CD4-positive, alpha-beta memory T cell (primary cell): ENCODE measurements around the gene SLC2A4. TPM values are rescaled to one million over a fixed set of nuclear protein-coding genes. Genes with fewer than 3 reads are reported as not detected.
A peak's percentile ranks its signal among the peaks of the same experiment; 100 is the strongest.
"Not testable (repeated sequence)": the region's sequence is repeated elsewhere in the genome, so short reads cannot be mapped to it uniquely, and the experiment has no call there.

Source experiments
- CTCF ChIA-PET: fragments of 350-600 bp; sonication (Branson Sonifier 250); formaldehyde crosslinking; loops from one replicate; lab custom pipeline; 2021; ENCODE audit warnings: inconsistent platforms; ENCODE audit not compliant: partially characterized antibody; lab: Charles Lee
- POLR2A ChIA-PET: fragments of 350-600 bp; sonication (Branson Sonifier 250); formaldehyde crosslinking; loops from one replicate; lab custom pipeline; 2021; ENCODE audit not compliant: partially characterized antibody; lab: Charles Lee
- DNase-seq, 5 donors: peaks; one replicate each; pipeline versions ENCODE4 v3.0.0 to v3.0.0-alpha.2; 2020 to 2022; ENCODE audit warnings: mixed read lengths in 1 of 5
- H3K27ac ChIP-seq: one replicate; pipeline ENCODE4 v1.7.0; 2013; ENCODE audit warnings: low read depth, low read length
- H3K27me3 ChIP-seq: 2 replicates; pipeline ENCODE4 v1.7.0; 2013; ENCODE audit warnings: mild to moderate bottlenecking, low read length, moderate library complexity; ENCODE audit not compliant: insufficient read depth
- H3K36me3 ChIP-seq: 2 replicates; pipeline ENCODE4 v1.7.0; 2013; ENCODE audit warnings: mild to moderate bottlenecking, low read length, moderate library complexity; ENCODE audit not compliant: insufficient read depth
- H3K4me1 ChIP-seq: 2 replicates; pipeline ENCODE4 v1.7.0; 2013; ENCODE audit warnings: mild to moderate bottlenecking, low read length, moderate library complexity; ENCODE audit not compliant: insufficient read depth
- H3K4me3 ChIP-seq, 2 donors: one replicate each; pipeline ENCODE4 v1.7.0; 2013; ENCODE audit warnings: low read length in 2 of 2, mild to moderate bottlenecking in 1 of 2
- H3K9me3 ChIP-seq, 2 donors: one replicate each; pipeline ENCODE4 v1.7.0; 2013; ENCODE audit warnings: low read length in 2 of 2, control low read depth in 1 of 2; ENCODE audit not compliant: control insufficient read depth in 1 of 2
- H3K27ac Mint-ChIP-seq, 7 donors: one replicate each; pipeline ENCODE4 v1.8.0; 2020 to 2021; ENCODE audit warnings: mixed read lengths in 7 of 7, mild to moderate bottlenecking in 6 of 7, inconsistent platforms in 3 of 7, moderate library complexity in 3 of 7
- H3K27me3 Mint-ChIP-seq, 2 donors: one replicate each; pipeline ENCODE4 v1.8.0; 2020 to 2021; ENCODE audit warnings: mixed read lengths in 2 of 2
- H3K36me3 Mint-ChIP-seq, 2 donors: one replicate each; pipeline ENCODE4 v1.8.0; 2020 to 2021; ENCODE audit warnings: mixed read lengths in 2 of 2, inconsistent platforms in 1 of 2, mild to moderate bottlenecking in 1 of 2
- H3K4me1 Mint-ChIP-seq, 4 donors: one replicate each; pipeline ENCODE4 v1.8.0; 2020 to 2021; ENCODE audit warnings: mixed read lengths in 4 of 4, mild to moderate bottlenecking in 1 of 4
- H3K4me3 Mint-ChIP-seq, 8 donors: one replicate each; pipeline ENCODE4 v1.8.0; 2020 to 2021; ENCODE audit warnings: mixed read lengths in 8 of 8, mild to moderate bottlenecking in 7 of 8, moderate library complexity in 6 of 8, inconsistent platforms in 3 of 8
- H3K9me3 Mint-ChIP-seq, 8 donors: one replicate each; pipeline ENCODE4 v1.8.0; 2020 to 2021; ENCODE audit warnings: mixed read lengths in 8 of 8, mild to moderate bottlenecking in 5 of 8, inconsistent platforms in 3 of 8, moderate library complexity in 1 of 8
- intact Hi-C: fragments of 100-400 bp; cut with micrococcal nuclease; formaldehyde crosslinking; loops from one replicate; pipeline ENCODE4 v1.15.1; 2023
- polyA plus RNA-seq, 2 donors: library from polyadenylated mRNA; unstranded; fragments of 300-500 nt; fragmentation: Illumina TruSeq; gene quantifications; one replicate each; pipeline ENCODE4 v1.2.3, GENCODE V29; 2021
- total RNA-seq, 2 experiments: library from RNA; stranded (reverse); gene quantifications; one replicate each; pipeline ENCODE4 v1.2.3, GENCODE V29; 2021

SLC2A4 gene
- total and polyA plus RNA-seq, 4 experiments from 2014 or later = not detected

GRCh38 chr17:7243838-7244237 is 37.7 kb upstream of the SLC2A4 start:
- intact Hi-C loops, H3K27me3 ChIP-seq, H3K9me3 Mint-ChIP-seq, H3K4me3 ChIP-seq, H3K27me3 Mint-ChIP-seq, H3K9me3 ChIP-seq, DNase-seq: not testable (repeated sequence)
- H3K4me1 ChIP-seq = peaks cover 35% of the 10 kb centered on the region
- H3K27ac ChIP-seq = peak overlapping the region; percentile 96
- Mint-ChIP-seq H3K36me3 (peaks cover 24 to 60% of the 10 kb centered on the region in 2 donors), H3K4me3 (peak overlapping the region in 3 of 8 donors; percentile 25 to 66 (median 29)), H3K4me1 (peaks cover 27 to 58% (median 39%) of the 10 kb centered on the region in 4 donors), H3K27ac (peak overlapping the region in 6 of 7 donors; percentile 22 to 100 (median 93))
- H3K36me3 ChIP-seq = peaks cover 28% of the 10 kb centered on the region
- CTCF ChIA-PET = interaction anchor here (1.4 kb wide), 1 partner anchor 52 kb away, joined by 3 read pairs; no protein-coding TSS in a partner anchor
- POLR2A ChIA-PET = interaction anchor here (0.7 to 17.6 kb wide), 5 partner anchors 6 to 52 kb away, joined by 3 to 435 read pairs (median 17); partner anchors contain the start of genes ACADVL, CTDNEP1, DLG4 and DVL2

DNA sequence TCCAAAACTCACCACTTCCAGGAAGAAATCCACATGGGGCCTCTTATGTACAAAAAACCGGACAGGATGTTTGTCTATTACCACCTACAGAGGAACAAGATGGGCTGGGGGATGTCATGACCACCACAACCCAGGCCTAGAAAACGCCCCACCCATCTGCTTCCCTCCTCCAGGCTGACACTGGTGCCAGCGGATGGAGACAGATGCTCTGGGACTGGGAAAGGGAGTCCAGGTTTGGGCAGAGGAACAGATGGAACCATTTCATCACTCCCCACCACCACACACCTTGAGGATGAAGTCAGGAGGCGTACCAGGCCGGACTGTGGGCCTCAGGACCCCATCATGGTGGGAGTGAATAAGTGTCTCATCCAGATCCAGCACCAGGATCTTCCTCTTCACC is 34.7 kb upstream of the SLC2A4 start:
- CTCF ChIA-PET = no interaction called here
- peaks cover 0 to 2% of the 10 kb centered on the region in 2 donors for H3K27me3 Mint-ChIP-seq
- Histone ChIP-seq H3K4me3 (no peak overlapping the region), H3K27ac (no peak overlapping the region), H3K4me1 (peaks cover 35% of the 10 kb centered on the region), H3K36me3 (peaks cover 20% of the 10 kb centered on the region), H3K9me3 (no peaks in the 10 kb centered on the region), H3K27me3 (no peaks in the 10 kb centered on the region)
- H3K9me3 Mint-ChIP-seq = peaks cover 0 to 8% (median 0%) of the 10 kb centered on the region in 8 donors
- peaks cover 23 to 57% (median 35%) of the 10 kb centered on the region in 4 donors for H3K4me1 Mint-ChIP-seq
- intact Hi-C loops = no loop called here
- peak overlapping the region in 1 of 8 donors; percentile 54 for H3K4me3 Mint-ChIP-seq
- peak overlapping the region in 3 of 7 donors; percentile 70 to 82 (median 75) for H3K27ac Mint-ChIP-seq
- no peak for DNase-seq
- POLR2A ChIA-PET = interaction anchor here (0.7 kb wide), 1 partner anchor 12 kb away, joined by 3 read pairs; the partner anchor contains the start of gene DVL2
- H3K36me3 Mint-ChIP-seq = peaks cover 14 to 42% of the 10 kb centered on the region in 2 donors

DNA sequence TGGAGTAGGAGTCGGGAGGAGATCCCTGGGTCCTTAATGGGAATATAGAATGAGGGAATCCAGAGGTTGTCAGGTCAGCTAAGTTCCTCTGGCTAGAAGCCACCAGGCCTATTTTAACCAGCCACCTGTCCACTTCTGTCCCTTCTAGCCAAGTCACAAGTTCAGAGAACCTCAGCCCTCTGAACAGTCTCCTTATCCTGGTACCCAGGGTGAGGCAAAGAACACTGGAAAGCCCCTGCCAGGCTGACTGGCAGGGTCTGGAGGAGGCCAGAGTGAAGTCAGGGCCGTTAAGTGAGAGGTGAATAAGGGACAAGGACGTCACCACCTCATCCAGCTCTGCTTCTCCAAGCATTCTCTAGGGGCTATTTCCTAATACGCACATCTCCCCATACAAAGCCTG is 32.7 kb upstream of the SLC2A4 start:
- intact Hi-C loops = no loop called here
- peak overlapping the region in 6 of 7 donors; percentile 3 to 99 (median 53) for H3K27ac Mint-ChIP-seq
- H3K36me3 Mint-ChIP-seq = peaks cover 11 to 42% of the 10 kb centered on the region in 2 donors
- H3K4me3 Mint-ChIP-seq = peak overlapping the region in 5 of 8 donors; percentile 21 to 91 (median 74)
- Histone ChIP-seq H3K27me3 (no peaks in the 10 kb centered on the region), H3K4me3 (no peak overlapping the region), H3K4me1 (peaks cover 37% of the 10 kb centered on the region), H3K27ac (no peak overlapping the region), H3K9me3 (no peaks in the 10 kb centered on the region), H3K36me3 (peaks cover 20% of the 10 kb centered on the region)
- DNase-seq = no peak
- CTCF ChIA-PET = interaction anchor here (0.6 to 1.2 kb wide), 2 partner anchors 28 to 267 kb away, joined by 3 read pairs; no protein-coding TSS in a partner anchor
- H3K27me3 Mint-ChIP-seq = no peaks in the 10 kb centered on the region
- POLR2A ChIA-PET = interaction anchor here (1.1 to 4.8 kb wide), 2 partner anchors 9 to 28 kb away, joined by 3 to 115 read pairs; partner anchors contain the start of genes GABARAP and PHF23
- no peaks in the 10 kb centered on the region for H3K9me3 Mint-ChIP-seq
- H3K4me1 Mint-ChIP-seq = peaks cover 28 to 57% (median 37%) of the 10 kb centered on the region in 4 donors

- H3K36me3 Mint-ChIP-seq = peaks cover 11 to 44% of the 10 kb centered on the region in 2 donors
- no peak for DNase-seq
- Histone ChIP-seq H3K4me1 (peaks cover 37% of the 10 kb centered on the region), H3K4me3 (no peak overlapping the region), H3K9me3 (no peaks in the 10 kb centered on the region), H3K36me3 (peaks cover 16% of the 10 kb centered on the region), H3K27ac (no peak overlapping the region), H3K27me3 (no peaks in the 10 kb centered on the region)
- POLR2A ChIA-PET = interaction anchor here (0.7 to 4.8 kb wide), 3 partner anchors 10 to 28 kb away, joined by 3 to 115 read pairs (median 4); partner anchors contain the start of genes DVL2, GABARAP and PHF23
- H3K4me1 Mint-ChIP-seq = peaks cover 28 to 57% (median 39%) of the 10 kb centered on the region in 4 donors
- intact Hi-C loops = no loop called here
- peak overlapping the region in 6 of 7 donors; percentile 32 to 99 (median 73) for H3K27ac Mint-ChIP-seq
- CTCF ChIA-PET = interaction anchor here (0.6 to 1.2 kb wide), 3 partner anchors 8 to 267 kb away, joined by 3 read pairs; partner anchors contain the start of gene GABARAP
- H3K27me3 Mint-ChIP-seq = no peaks in the 10 kb centered on the region
- no peaks in the 10 kb centered on the region for H3K9me3 Mint-ChIP-seq
- peak overlapping the region; percentile 21 to 91 (median 68) for H3K4me3 Mint-ChIP-seq
Measured at GRCh38 chr17:7249214-7249613, 32.3 kb upstream of the SLC2A4 start.

DNA sequence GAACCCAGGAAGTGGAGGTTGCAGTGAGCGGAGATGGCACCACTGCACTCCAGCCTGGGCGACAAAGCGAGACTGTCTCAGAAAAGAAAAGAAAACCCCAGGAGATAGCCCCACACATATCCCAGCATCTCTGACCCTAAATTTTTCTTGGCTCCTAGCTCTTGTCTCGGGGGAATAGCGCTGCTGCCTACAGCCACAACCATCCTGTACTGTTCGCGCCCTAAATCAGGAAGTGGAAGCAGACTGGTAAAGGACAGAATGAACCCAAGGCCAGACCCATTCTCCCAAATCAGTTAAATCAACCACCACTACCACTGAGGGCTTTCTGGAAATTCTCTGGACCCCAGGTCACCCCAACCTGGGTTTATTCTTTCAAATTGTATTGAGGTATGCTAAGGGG is 31.7 kb upstream of the SLC2A4 start:
- H3K4me1 Mint-ChIP-seq = peaks cover 28 to 57% (median 41%) of the 10 kb centered on the region in 4 donors
- POLR2A ChIA-PET = interaction anchor here (0.7 to 4.8 kb wide), 3 partner anchors 10 to 29 kb away, joined by 3 to 115 read pairs (median 4); partner anchors contain the start of genes DVL2, GABARAP and PHF23
- no peaks in the 10 kb centered on the region for H3K9me3 ChIP-seq
- H3K27me3 Mint-ChIP-seq = no peaks in the 10 kb centered on the region
- peaks cover 15 to 45% of the 10 kb centered on the region in 2 donors for H3K36me3 Mint-ChIP-seq
- peaks cover 13% of the 10 kb centered on the region for H3K36me3 ChIP-seq
- H3K4me1 ChIP-seq = peaks cover 37% of the 10 kb centered on the region
- H3K27ac Mint-ChIP-seq = peak overlapping the region; percentile 95 to 99 (median 96)
- no peaks in the 10 kb centered on the region for H3K27me3 ChIP-seq
- peak overlapping the region; percentile 40 to 92 for H3K4me3 ChIP-seq
- H3K9me3 Mint-ChIP-seq = peaks cover 0 to 1% (median 0%) of the 10 kb centered on the region in 8 donors
- no peak for DNase-seq
- CTCF ChIA-PET = interaction anchor here (0.6 to 1.2 kb wide), 2 partner anchors 8 to 29 kb away, joined by 3 read pairs; partner anchors contain the start of gene GABARAP
- peak overlapping the region; percentile 91 to 97 (median 94) for H3K4me3 Mint-ChIP-seq
- peak overlapping the region; percentile 98 for H3K27ac ChIP-seq
- intact Hi-C loops = loop anchor here (5.0 kb wide), 2 partner anchors 203 to 322 kb away; no protein-coding TSS in a partner anchor

- Histone ChIP-seq H3K9me3 (no peaks in the 10 kb centered on the region), H3K27ac (peak overlapping the region; percentile 98), H3K4me1 (peaks cover 37% of the 10 kb centered on the region), H3K36me3 (peaks cover 9% of the 10 kb centered on the region), H3K4me3 (peak overlapping the region; percentile 40 to 92), H3K27me3 (no peaks in the 10 kb centered on the region)
- intact Hi-C loops = loop anchor here (5.0 kb wide), 2 partner anchors 204 to 321 kb away; no protein-coding TSS in a partner anchor
- ChIA-PET CTCF (interaction anchor here (0.8 to 1.7 kb wide), 2 partner anchors 15 to 205 kb away, joined by 3 read pairs; no protein-coding TSS in a partner anchor), POLR2A (interaction anchor here (0.6 to 4.8 kb wide), 14 partner anchors 11 to 436 kb away, joined by 3 to 115 read pairs (median 4); partner anchors contain the start of genes ACADVL, ACAP1, DLG4 and DVL2)
- peak overlapping the region; percentile 96 to 100 (median 98) for H3K27ac Mint-ChIP-seq
- peaks cover 28 to 57% (median 41%) of the 10 kb centered on the region in 4 donors for H3K4me1 Mint-ChIP-seq
- peaks cover 0 to 1% (median 0%) of the 10 kb centered on the region in 8 donors for H3K9me3 Mint-ChIP-seq
- peak in 2 of 5 donors; percentile 42 to 73 for DNase-seq
- H3K4me3 Mint-ChIP-seq = peak overlapping the region; percentile 91 to 97 (median 95)
- no peaks in the 10 kb centered on the region for H3K27me3 Mint-ChIP-seq
- H3K36me3 Mint-ChIP-seq = peaks cover 15 to 48% of the 10 kb centered on the region in 2 donors
Measured at GRCh38 chr17:7250695-7251627, 30.6 kb upstream of the SLC2A4 start.
